HG03432 (cell line): ENCODE data around the gene MAPK1.
"Not testable (repeated sequence)": the region's sequence is repeated elsewhere in the genome, so short reads cannot be mapped to it uniquely, and the experiment has no call there.

Source experiments
- ATAC-seq: cut with Tn5 transposase; IDR thresholded peaks from one replicate; pipeline ENCODE4 v1.9.1; 2021; ENCODE audit warnings: mild to moderate bottlenecking, moderate library complexity; ENCODE audit not compliant: unreplicated experiment

The MAPK1 gene

GRCh38 chr22:21759646-21760376 is 107.6 kb downstream of the MAPK1 start:
- ATAC-seq: no peak

DNA sequence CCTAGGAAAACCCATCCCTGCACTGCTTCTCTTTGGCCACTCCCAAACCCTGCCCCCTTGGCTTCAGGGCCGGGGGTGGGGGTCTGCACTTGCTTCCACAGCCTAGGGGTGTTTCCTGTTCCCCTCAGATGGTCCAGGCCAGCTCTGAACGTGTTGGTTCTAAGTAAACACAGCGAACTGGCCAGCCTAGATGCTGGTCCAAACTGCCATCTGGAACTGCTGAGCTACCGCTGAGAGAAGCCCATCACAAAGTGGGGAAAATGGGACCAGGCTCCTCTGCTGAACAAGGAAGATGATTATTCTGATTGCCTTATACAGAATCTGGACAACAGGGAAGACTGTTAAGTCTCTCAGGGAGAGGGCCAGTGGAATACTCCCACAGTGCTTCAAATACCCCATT is 108.4 kb downstream of the MAPK1 start:
- ATAC-seq: no peak

GRCh38 chr22:21758091-21758864 is 109.2 kb downstream of the MAPK1 start:
- no peak for ATAC-seq

- no peak for ATAC-seq
Measured at GRCh38 chr22:21755851-21756284, 111.6 kb downstream of the MAPK1 start.

DNA sequence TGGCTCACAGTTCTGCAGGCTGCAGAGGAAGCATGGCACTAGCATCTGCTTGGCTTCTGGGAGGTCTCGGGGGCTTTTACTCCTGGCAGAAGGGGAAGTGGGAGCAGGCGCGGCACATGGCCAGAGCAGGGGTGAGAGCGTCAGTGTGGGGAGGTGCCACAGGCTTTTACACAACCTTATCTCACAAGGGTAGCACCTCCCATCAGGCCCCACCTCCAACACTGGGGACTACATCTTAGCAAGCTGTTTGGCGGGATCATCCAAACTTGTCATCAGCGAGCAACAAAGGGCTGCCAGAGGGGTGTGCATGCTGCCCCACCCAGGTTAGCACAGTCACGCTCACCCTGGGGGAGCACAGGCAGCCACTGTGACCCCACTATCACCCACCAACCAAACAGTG is 112.9 kb downstream of the MAPK1 start:
- no peak for ATAC-seq

DNA sequence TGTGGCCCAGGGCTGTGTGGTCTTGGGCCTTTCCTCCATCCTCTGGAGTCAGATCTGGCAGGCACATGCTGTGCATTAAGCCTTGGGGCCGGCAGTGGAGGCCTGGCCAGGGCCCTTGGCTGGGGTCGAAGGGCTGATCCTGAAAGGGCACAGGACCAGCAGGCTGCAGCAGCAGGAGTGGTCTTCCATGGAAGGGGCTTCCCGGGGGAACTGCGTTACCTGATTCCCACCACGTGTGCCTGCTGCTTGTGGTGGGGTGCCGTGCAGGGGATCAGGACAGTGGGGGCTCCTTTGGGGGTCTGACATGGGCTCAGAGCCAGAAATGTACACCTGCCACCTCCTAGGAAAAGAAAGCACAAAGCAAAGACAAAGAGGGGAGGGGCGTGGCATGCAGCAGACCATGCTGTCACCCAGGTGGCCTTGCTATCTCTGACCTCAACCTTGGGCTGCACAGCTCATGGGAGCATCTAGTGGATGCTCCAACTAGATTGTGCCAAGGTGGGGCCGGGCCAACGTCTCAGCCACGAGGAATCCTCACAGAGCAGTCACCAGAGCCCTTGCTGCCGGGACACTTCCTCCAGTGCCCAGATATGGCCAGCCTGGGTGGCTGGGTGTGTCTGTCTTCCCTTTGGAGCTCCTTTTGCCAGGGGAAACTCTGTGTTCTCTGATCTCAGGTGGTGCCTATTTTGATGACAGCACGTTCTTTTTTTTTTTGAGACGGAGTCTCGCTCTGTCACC is 113.9 kb downstream of the MAPK1 start:
- ATAC-seq: no peak

DNA sequence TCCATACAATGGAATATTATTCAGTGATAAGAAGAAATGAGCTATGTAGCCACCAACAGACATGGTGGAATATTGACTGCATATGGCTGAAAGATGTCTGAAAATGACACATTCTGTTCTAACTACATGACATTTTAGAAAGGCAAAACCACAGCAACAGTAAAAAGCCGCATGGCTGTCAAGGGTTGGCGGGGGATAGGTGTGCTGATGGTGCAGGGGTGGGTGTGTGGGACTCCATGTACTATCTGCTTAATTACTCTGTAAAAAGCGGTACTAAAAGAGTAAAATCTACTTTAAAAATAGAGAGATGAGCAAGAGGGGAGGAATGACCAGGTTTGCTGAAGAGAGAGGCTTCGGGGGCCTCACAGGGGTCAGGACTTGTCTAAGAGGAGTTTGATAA is 115.2 kb downstream of the MAPK1 start:
- ATAC-seq: no peak

DNA sequence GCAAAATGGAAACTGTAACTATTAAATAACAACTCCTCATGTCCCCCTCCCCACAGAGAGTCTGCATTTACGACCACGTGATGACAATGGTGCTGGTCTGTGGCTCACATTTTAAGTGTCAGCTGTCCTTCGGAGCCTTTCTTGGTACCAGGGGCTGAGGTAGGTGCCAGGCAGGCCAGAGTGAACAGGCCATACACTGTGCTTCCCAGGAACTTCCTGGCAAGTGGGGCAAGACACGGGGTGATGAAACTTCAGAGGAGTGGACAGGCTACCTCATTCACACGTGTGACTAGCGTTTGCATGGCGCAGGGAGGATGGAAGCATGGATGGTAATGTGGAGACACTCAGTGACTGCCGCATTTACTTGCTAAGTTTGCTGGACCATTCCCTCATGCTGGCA is 121.5 kb downstream of the MAPK1 start:
- ATAC-seq: no peak

- ATAC-seq: not testable (repeated sequence)
Measured at GRCh38 chr22:21744917-21745316, 122.5 kb downstream of the MAPK1 start.

DNA sequence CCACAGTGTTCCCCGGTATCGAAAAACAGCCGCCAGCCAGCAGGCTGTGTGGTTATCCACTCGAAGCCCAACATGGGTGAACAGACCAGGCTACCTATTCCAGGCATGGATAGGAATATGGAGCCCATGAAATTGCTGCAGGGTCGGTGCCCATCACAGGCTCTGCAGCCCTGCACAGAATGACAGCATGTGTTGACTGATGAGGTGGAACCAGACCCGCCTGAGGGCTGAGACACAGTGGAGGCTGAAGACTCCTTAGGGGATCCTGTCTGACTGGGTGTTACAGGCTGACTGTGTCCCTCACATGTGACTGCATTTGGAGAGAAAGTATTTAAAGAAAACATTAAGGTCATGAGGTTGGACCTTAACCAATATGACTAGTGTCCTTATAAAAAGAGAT is 125.7 kb downstream of the MAPK1 start:
- ATAC-seq: no peak

- ATAC-seq: no peak
Measured at GRCh38 chr22:21741059-21741458, 126.4 kb downstream of the MAPK1 start.

- ATAC-seq: no peak
Measured at GRCh38 chr22:21739828-21740377, 127.5 kb downstream of the MAPK1 start.

DNA sequence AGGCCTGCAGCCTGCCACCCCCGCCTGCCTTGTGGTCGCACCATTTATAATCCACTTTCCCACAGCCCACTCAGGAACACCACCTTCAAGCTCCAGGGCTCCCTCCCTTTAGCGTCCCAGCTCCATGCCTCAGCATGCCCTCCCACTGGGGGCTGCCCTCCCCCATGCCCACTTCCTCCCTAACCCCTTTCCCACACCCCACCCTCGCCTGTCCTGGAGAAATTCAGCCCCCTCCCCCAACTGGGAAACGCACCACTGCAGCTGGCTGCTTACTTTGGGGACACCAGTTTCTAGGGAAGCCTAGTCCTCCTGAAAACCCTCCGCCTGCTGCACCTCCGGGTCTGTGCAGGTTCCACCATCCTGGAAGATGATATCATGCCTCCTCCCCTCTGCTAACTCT is 128.5 kb downstream of the MAPK1 start:
- no peak for ATAC-seq

DNA sequence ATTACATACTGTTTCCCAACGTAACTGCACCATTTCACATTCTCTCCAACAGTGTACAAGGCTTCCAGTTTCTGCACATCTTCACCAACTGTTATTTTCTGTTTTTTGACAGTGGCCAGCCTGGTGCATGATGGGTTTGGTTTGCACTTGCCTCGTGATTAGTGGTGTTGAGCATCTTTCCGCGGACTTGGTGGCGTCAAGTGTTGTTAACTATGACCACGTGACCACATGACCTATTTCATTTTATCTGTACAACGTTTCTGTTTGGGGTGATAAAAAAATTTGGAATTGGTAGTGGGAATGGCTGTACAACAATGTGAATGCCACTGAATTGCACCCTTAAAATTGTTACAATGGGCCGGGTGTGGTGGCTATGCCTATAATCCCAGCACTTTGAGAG is 129.4 kb downstream of the MAPK1 start:
- no peak for ATAC-seq

GRCh38 chr22:21736948-21737347 is 130.5 kb downstream of the MAPK1 start:
- no peak for ATAC-seq

GRCh38 chr22:21736084-21736642 is 131.3 kb downstream of the MAPK1 start:
- no peak for ATAC-seq

- peak; percentile 87 for ATAC-seq
Measured at GRCh38 chr22:21735200-21736083, 132.0 kb downstream of the MAPK1 start, which contains the start of gene YPEL1. Gene YPEL1, minus strand, starts transcription at chr22:21735794. Its CDS starts 25,050 bp downstream, at chr22:21710744.

DNA sequence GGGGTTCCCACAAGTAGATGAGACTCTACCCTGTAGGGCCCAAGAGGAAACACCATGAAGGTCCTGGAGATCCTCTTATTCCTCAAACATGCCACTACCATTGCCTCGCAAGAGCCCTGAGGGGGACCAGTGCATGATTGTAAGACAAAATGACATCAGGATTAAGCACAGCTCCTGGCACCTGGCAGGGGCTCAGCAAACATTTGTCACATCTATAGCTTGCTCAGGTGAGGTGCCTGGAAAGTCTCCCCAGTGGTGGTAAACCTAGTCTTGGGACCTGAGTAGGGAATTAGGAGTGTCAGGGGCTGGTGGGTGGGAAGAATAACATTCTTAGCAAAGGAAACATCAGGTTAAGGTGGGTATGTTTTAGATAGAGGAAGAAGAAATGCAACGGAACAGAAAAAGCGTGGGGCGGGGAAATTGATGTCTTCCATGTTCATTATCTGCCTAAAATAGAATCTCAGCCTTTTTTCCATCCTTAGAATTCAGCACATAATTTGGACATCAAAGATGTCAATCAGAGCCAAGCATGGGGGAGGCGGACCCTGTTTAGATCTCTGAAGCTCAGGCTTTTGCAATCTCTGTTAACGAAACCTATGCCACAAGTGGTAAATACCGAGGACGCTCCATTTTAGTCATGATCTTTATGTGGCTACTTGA is 132.8 kb downstream of the MAPK1 start:
- ATAC-seq: no peak

DNA sequence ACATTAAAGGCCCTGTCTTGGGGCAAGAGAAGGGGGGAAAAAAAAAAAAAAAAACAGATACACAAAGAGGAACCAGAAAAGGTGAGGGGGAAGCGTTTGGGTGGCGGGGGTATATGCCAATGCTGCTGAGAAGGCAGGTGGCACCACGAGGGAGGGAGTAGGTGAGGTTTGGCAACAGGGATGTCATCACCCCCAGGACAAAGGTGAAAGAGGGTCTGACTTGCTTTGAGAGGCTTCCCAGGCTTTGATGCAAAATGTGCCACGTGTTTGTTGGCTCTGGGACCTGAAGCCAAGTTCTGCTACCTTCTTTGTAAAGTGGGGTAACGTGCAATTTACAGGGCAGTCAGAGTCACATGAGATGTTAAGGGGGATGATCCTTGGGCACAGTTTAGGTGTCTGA is 135.9 kb downstream of the MAPK1 start:
- ATAC-seq: no peak
